Activated naive CD4-positive, alpha-beta T cell treated with Interleukin-2 at 50 U/mL for 16 hours (primary cell): ENCODE measurements around the gene TTC28.

ENCODE experiments used
- DNase-seq: peaks from one replicate; pipeline ENCODE4 v3.0.0-alpha.2; 2020

Gene TTC28

DNA sequence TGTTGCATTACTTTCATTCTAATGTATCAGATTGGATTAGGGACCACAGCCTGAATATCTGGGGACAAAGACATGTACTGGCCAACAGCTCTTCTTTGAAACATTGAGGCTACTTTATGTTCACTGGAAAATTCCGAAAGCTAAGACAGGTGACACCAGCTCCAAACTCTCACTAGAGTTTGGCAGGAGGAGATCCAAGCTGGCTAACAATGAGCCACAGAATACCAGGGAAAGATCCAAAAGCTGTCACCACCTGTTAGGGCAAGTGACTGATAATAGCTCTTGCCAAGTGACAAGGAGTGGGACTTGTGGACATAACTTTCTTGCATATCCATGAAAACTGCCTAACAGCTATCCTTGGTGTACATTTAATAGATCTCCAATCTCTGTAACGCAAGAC lies 333.3 kb downstream of the TTC28 start:
- DNase-seq, result no peak

DNA sequence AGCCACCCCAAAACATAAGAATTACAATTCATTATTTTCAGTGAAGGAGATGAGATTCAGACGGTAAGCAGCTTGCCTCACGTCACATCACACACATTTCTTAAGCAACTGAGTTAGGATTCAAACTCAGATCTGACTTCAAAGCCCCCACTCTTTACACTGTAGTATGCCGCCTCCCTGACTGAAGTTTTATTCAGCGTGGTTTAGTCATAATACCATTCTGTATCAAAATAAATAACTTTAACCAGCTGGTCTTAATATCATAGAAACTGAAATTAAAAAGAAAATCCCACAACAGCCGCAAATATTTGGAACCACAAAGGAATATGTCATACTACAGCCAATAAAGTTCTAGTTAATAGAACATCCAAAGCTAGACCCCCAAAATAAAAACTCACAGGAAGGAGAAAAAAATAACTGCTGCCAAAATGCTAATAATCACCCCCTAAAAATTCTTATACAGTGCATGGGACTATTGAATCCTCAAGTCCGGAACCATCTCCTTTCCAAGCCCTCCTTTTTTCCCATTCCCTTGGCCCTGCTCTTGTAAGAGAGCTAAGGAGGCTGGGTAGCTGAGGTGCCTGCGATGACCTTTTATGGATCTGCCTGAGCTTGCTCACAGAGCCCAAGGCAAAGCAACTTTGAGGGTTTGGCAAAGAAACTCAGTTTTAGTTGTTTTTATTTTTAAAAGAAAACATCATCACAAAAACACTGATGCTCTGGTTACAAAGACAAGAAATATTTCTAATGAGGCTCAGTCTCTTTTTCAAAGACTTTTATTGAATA lies 334.5 kb downstream of the TTC28 start:
- DNase-seq, result no peak

DNA sequence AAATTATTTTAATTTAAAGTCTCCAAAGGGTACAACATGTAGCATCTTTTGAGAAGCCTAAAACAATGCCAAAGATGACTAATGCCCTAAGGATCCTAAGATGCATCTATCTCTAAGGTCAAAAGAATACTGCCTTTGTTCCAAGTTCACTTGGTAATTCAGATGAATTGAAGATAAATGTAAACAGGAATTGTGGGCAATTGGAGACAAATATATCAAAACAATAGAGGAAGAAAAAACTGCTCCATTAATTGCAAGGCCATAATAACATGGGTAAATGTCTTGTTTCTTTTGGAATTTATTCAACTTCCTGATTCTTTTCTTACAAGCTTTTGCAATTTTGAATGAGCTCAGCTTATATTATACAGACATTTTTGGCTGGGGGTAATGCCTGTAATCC lies 338.6 kb downstream of the TTC28 start:
- DNase-seq, result no peak

DNA sequence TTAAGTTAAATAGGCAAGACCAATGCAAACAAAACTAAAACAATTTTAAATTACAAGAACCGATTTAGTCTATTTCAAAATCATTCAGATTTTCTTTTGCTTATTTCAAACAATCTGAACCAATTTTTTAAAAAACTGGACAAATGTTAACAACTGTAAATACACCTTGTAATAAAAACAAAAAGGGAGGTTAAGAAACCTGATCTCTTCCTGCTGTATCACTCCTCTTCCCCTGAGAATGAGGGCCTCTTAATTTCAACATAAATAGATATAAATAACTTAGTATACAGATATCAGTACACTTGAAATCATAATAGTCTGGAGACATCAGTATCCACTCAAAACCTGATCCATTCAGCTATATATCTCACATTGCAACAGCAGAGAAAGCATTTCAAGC lies 346.6 kb downstream of the TTC28 start:
- DNase-seq, result no peak

DNA sequence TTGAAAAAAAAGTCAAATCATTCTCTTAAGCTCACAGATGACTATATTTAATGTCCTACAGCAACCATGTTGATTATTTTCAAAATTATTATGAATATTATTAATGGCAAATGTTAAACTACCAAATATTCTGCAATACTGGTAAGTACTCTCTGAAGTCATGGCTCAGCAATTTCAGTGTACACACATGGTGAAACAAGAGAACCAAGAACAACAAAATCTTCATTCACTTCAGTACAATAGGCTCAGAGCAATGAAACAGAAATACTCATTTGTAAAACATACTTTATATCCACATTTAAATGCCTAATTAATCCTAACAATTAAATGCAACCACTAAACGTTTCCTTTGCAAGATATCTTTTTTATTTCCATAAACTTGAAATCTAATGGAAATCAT lies 347.2 kb downstream of the TTC28 start:
- DNase-seq, result no peak

DNA sequence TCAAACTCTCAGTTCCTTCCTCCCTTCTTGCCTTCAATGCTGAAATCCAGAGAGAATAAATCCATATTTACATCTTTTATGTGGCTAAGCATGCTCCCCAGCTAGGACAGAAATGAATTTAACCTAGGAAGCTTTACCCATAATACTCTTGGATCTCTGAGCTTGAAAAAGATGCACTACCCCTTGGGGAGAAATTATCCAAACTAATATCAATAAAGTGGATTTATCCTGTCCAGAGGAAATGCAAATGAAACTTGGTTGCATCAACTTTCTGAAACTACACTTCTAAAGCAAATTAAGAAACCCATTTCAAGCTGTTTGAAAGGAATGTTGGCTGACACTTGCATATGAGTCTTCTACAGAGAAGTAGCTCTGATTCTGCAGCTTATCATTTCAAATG lies 347.9 kb downstream of the TTC28 start:
- no peak for DNase-seq

DNA sequence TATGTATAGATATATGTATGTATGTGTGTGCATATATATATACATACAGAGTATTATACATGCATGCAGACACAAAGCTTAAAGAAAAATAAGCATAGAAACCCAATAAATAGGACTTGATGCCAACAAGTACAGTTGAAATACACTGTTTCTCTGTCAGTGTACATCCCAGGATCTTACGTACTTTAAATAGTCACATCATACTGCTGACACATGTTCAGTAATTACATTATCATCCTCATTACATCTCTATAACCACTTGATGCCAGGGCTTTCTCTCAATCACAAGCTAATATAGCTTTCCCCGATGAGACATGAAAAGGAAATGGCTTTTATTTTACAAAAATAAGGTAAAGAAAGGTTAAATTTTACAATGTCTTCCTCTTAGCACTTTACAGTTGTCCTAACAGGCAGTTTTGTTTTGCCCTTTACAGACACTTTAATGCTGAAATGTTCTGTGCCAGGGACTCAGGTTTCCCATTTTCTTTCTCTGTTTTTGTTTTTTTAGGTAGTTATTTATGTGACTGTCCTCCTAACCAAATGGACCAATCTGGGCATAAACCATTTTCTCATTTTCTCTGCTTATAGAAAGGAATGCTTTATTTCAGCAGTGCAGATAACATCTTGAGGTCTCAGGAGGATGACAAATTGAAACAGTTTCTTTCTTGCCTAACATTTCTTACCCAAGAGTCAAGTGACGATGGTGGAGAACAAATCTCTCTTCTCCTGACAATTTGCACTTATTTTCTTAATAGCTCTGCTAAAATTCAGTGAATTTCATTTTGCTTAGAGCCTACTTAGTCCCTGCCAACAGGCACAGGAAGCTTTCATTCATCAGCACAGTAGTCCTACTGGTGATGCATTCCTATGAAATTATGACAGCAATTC lies 350.2 kb downstream of the TTC28 start:
- no peak for DNase-seq

DNA sequence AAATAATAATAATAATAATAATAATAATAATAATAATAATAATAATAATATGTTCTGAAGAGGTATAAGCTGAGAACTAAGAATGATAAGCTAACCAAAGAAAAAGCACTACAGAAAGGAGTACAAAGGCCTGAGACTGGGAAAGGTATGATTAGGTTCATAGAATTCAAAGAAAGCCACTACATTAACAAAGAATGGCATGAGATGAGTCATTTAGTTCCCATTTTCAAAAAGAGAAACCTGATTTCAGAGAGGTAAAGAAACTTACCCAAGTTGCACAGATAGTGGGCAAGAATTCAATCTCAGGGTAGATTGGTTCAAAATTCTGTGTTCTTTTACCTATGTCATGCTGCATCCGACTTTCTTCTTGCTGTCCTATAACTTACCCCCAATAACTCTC lies 350.9 kb downstream of the TTC28 start:
- no peak for DNase-seq

DNA sequence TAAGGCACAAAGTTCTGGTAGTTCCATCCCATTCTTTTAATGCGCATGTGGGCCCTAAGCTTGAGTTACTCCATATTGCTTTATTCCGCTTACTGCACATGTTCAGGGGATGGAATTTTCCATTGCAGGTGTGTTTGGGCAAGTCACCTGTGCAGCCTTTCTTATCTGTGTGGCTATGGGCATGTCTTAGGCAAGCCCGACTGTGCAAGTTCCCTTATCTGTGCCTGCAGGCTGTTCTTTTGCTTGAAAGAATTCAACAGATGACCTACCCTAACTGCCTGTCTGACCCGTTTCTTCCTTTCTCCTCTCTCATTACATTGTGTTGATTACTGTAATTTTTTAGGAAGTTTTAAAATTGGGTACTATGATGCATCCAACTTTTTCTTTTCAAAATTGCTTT lies 363.6 kb downstream of the TTC28 start:
- no peak for DNase-seq

DNA sequence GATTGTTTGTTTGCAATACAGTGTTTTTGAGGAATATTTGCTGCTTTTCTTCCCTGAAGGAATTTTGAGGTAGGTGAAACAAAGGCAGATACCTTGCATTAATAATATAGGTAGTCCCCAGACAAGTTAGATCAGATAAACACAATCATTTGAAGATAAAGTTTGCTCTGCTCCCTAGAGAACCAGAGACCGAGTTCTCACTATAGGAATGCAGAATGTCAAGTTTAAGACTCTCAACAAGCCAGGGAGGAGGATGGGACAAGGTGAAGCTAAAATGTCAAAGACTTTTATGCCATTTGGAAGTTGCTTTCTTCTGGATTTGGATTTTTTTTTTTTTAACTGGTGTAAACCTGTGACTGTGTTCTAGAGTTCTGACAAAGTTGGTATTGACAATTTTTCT lies 364.7 kb downstream of the TTC28 start:
- DNase-seq, result no peak

DNA sequence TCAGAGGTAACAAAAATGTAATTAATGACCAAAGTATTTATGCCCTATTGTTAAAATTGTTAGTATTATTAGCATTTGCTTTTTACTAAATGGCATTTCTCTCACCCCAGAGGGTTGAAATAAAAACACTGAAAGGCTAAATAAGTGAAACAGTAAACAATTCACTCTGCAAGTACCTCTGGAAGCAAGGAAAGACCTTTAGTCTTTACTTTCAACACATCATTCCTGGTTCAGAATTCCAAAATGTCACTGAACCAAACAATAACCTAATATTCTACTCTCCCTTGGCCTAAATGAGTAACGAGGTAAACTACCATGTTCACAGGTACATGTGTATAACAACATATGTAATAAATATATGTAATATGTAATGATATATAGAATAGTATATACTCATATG lies 369.3 kb downstream of the TTC28 start:
- no peak for DNase-seq

DNA sequence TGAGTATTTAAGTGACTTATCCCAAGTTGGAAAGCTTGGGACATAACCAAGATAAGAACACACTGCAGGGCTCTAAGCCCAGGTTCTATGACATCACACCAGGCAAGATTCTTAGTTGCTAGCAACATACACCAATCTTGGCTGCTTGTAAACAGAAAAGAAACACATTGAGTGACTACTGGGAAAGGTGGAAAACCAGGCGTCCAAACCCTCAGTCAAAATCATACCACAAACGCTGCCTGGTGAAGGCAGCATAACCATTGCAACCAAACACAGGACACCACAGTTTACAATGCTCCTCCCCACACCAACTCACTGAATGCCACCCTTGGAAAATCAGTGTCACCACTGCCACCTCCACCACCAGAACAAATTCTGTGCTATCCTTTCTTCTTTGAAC lies 379.9 kb downstream of the TTC28 start:
- DNase-seq, result no peak

DNA sequence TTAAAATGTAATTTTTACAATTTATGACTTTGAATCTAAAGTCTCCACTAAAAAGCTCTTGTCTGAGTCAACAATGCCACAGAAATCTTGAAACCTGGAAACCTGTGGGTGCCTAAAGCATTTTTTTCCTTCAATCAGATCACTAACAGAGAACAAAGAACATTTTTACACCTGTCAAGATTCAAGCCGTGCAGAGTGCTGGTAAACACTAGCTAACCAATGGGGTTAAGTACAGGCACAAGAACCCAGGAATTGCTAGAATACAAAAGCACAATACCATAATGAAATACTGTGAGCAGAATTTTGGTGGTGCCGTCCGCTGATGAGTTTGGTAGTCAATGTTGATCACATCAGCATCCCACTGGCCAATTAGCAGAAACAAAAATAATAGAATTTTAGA lies 380.3 kb downstream of the TTC28 start:
- no peak for DNase-seq

DNA sequence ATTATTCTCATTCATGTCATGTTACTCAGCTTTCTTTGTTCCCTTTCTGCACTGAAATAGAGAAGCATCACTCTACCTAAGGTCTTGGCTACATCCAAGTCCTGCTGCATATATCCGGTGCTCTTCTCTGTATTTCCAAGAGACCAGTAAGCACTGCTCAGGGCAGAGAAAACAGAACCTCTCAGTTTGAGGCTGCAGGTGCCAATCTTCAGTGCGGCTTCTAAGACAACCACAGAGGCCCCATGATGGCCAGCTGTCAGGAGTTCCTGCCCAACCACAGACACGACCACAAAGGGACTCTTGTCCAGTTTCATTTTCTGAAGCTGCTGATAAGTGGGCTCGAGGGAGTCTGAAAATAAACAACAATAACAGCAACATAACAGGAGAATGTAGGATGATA lies 382.1 kb downstream of the TTC28 start:
- no peak for DNase-seq

DNA sequence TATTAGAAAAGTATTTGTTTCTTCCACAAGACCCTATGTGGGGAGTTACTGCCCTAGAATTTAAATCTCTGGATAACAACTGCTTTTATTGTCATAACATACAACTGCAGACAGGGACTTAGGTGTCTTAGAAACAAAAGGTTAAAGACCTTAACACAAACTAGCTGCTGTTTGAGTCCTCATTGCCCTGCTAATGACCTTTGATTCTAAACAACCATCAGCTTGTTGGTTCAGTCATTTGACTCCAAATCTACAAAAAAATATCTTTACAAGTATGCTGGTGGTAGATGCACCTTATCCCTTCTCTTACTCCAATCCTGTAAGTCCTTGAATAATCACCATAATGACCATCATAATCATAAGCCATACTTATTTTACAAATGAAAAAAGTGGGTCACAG lies 383.2 kb downstream of the TTC28 start:
- DNase-seq, result no peak

DNA sequence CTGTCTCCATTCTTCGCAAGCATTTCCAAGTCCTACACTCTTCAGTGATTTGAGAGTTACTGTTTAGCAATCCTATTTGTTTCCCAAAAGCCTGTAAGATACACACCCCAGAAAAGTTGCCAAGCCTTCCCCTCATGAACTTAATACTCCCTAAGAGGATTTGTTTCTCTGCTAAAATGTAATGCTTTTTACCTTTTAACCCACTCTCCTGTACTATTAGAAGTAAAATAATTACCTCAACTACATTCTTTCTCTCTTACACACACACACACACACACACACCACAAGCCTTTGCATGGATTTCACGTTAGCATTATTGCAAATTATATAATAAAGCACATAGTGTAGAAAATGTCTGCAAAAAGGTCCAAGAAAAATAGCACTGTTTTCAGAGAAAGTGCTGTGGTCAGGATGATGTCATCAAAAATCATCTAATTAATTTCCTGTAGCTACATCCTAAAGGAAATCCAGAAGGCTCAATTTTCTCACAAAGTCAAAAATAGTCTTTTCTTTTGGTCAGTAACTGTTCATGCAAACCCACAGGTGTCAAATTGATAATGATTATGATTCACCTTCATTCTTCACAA lies 396.5 kb downstream of the TTC28 start:
- DNase-seq, result no peak

DNA sequence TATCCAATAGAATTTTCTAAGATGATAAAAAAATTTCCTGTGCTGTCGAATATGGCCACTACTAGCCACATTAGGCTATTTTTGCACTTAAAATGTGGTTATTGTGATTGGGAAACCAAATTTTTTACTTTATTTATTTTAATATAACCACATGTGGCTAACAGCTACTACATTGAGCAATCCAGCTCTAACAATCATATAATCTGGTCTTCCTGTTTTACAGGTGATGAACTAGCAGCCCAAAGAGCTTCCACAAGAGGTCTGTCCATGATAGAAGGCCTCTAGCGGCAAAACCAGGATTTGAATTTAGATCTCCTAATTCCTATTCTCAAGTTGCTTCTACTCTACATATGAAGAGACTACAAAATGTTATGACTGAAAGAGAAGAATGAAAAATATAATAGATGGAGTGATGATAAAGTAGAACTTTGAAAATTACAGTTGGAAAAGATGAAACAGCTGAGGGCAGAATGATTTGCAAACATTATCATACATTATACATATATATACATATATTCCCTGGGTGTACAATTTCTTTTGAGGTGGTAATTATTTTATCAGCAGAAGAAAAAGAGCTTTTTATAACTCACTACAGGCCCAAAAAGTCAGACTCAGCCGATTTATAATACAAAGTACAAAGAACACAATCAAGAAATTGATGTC lies 397.1 kb downstream of the TTC28 start:
- no peak for DNase-seq

DNA sequence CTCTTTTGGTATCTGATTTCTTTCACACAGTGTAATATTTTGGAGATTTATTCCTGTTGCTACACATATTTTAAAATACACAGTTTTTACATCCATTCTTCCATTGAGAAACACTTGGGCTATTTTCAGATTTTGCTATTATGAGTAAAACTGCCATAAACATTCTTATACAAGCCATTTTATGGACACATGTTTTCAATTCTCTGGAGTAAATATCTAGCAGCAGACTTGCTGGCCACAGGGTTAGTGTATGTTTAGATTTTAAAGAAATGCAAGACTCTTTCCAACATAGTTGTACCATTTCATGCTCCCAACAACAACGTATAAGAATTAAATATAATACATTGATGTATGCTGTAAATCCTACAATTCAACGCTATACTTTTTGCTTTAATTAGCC lies 399.8 kb downstream of the TTC28 start:
- DNase-seq, result no peak

DNA sequence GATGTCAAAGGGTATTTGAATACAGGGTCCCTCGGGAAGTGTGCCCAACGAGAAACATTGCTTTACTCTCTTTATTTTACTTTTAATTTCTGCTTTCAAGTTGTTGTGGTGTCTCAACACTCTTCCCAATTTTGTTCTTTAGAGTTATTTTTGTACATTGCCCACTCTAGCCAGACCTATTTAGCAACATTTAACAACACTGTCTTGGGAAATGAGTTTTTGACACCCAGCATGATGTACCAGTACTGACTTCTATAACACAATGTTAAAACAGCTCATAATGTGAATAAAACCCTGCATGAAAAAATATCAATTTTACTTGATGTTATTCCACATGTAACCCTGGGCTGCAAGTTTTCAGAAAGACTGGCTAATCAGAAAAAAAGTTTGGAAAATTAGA lies 410.4 kb downstream of the TTC28 start:
- DNase-seq, result no peak

DNA sequence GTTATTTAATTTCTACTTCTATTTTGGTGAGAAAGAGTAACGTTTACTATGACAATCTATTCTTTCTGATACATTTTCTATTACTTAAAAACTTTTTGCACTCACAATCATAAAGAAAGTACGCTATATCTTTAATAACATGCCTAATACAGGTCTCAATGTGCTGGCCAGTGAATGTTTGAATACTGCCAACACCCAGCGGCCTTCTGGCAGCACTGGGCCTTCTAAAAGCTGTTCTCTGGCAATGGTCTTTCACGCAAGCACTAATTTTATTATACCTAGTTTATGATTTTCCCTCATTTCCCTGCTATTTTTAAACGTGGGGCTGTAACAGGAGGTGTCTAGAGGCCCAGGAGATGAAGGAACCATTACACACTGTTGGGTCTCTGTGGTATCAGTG lies 410.8 kb downstream of the TTC28 start:
- no peak for DNase-seq

DNA sequence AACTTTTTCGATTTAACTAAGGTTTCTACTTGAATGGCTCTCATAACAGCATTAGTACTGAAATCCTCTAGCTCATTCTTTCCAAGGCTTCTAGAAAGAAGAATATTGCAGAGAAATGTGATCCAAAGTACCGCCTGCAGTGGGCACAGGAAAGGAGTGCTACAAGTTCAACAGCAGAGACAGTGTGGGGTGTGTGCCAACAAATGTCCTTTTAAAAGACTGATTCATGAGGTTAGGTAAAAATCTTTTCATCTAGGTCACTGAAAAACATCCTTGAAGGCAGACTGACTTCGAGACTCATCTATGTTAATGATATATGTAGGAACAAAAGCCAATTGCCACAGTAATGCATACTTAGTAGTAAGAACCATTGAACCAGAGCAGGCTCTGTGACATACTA lies 411.5 kb downstream of the TTC28 start:
- no peak for DNase-seq

DNA sequence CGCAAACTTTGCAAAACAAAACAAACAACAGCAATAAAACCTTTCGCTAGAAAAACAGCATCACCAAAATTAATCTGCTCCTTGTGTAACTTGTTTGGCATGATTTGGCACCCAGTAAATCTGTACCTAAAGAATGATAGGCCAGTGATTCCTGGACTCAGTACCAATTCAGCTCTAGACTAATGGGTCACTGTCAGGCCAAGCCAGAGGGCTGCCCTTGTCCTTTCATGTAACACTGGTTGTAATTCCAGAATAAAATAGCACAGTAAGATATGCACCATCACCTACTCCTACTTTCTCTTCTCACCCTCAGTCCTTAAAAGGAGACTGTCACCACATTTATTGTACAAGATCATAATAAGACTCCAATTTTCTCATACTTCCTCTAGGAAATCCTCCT lies 419.0 kb downstream of the TTC28 start:
- no peak for DNase-seq

DNA sequence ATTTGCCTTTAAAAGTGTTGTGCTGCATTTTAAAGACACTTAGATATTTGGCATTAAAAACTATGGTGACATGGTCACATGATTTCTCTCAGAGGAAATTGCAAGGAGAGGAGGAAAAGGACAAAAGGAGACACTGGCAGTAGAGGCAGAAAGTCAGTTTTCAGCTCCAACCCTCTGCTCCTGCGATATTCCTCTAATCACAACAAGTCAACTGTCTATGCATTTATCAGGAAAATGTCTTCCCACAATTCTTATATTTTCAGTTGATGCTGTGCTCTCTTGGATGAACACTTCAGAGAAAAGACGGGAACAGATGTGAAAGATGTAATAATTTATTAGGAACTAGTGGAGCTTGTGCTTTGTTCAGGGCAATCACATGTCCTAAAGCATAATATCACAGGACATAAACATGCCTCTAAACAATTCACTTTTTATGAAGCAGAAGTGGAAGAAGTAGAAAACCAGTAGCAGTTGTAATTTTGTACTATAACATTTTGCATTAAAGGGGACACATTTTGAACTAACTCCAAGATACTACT lies 419.8 kb downstream of the TTC28 start:
- no peak for DNase-seq
